ENCODE results near the gene EDC4. TPM values are rescaled to one million over a fixed set of nuclear protein-coding genes. Genes with fewer than 3 reads are reported as not detected.
A peak's percentile ranks its signal among the peaks of the same experiment; 100 is the strongest.

The EDC4 gene
- total RNA-seq, 4 donors from 2014 or later = 36.7 to 62.4 (median 55.6) TPM

- H3K27me3 ChIP-seq = no peaks in the 10 kb centered on the region
- 68 to 78% methylated on average over 15 of the region's 18 CpGs for WGBS, 2 donors
- peaks cover 0 to 16% (median 7%) of the 10 kb centered on the region in 4 donors for H3K4me1 ChIP-seq
- no peak for DNase-seq (ENCODE audit: low spot score in 2 of 2)
- TF ChIP-seq, protein P1, sequence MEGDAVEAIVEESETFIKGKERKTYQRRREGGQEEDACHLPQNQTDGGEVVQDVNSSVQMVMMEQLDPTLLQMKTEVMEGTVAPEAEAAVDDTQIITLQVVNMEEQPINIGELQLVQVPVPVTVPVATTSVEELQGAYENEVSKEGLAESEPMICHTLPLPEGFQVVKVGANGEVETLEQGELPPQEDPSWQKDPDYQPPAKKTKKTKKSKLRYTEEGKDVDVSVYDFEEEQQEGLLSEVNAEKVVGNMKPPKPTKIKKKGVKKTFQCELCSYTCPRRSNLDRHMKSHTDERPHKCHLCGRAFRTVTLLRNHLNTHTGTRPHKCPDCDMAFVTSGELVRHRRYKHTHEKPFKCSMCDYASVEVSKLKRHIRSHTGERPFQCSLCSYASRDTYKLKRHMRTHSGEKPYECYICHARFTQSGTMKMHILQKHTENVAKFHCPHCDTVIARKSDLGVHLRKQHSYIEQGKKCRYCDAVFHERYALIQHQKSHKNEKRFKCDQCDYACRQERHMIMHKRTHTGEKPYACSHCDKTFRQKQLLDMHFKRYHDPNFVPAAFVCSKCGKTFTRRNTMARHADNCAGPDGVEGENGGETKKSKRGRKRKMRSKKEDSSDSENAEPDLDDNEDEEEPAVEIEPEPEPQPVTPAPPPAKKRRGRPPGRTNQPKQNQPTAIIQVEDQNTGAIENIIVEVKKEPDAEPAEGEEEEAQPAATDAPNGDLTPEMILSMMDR (IDR thresholded peaks at IDR 0.05) = no peak
- TF ChIP-seq POLR2A (IDR thresholded peaks at IDR 0.05) (no peak), EP300 (IDR thresholded peaks at IDR 0.05) (no peak)
- H3K9me3 ChIP-seq = no peaks in the 10 kb centered on the region
- H3K4me3 ChIP-seq = no peak overlapping the region
- H3K36me3 ChIP-seq = peaks cover 4 to 85% (median 48%) of the 10 kb centered on the region in 3 donors
- H3K27ac ChIP-seq = peak overlapping the region in 1 of 4 donors; percentile 79
Observed at GRCh38 chr16:67882374-67883145, 9.7 kb downstream of the EDC4 start.

DNA sequence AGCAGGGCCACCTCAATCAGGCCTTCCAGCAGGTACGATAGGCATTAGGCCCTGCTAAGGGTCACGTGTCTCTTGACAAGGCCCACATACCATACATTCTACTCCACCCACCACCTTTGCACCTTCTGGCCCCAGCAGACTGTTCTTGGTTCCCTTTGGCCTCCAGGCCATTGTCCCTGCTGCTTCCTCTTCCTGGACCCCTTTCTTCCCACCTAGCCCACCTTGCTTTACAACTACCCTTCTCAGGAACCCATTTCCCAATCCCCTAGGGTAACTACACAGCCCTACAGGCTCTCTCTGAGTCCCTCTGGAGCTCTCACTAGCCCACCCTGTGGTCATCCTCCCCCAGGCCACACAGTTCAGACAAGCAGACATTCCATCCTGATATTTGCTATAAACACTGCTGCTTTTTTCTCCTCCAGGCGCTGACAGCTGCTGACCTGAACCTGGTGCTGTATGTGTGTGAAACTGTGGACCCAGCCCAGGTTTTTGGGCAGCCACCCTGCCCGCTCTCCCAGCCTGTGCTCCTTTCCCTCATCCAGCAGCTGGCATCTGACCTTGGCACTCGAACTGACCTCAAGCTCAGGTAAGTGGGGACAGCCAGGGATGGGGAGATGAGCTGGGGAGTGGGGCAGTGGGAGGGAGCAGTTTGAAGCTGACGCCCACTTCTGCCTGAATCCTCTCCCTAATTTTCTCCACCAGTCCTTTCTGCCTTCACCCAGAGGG is 10.5 kb downstream of the EDC4 start:
- H3K27ac ChIP-seq = peak overlapping the region in 1 of 4 donors; percentile 79

DNA sequence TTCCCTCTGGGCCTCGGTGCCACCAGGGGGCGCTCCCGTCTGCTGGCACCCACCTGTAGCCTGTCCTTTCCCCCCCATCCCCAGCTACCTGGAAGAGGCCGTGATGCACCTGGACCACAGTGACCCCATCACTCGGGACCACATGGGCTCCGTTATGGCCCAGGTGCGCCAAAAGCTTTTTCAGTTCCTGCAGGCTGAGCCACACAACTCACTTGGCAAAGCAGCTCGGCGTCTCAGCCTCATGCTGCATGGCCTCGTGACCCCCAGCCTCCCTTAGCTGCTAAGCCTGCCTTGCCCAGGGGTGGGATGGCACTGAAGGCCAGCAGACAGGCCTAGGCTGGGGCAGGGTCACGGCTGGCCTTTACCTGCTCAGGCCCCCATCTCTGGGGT is 11.0 kb downstream of the EDC4 start:
- WGBS, 2 donors = 55 to 56% methylated on average over 11 of the region's 11 CpGs
- H3K27me3 ChIP-seq = no peaks in the 10 kb centered on the region
- H3K36me3 ChIP-seq = peaks cover 4 to 72% (median 35%) of the 10 kb centered on the region in 3 donors
- H3K4me3 ChIP-seq = no peak overlapping the region
- no peaks in the 10 kb centered on the region for H3K9me3 ChIP-seq
- TF ChIP-seq, protein P1 (IDR thresholded peaks at IDR 0.05) = peak; percentile 75 to 92 (median 84)
- TF ChIP-seq POLR2A (IDR thresholded peaks at IDR 0.05) = no peak
- H3K27ac ChIP-seq = peak overlapping the region; percentile 60 to 79 (median 68)
- peak; percentile 43 to 61 for DNase-seq (ENCODE audit: low spot score in 2 of 2)
- H3K4me1 ChIP-seq = peaks cover 0 to 16% (median 7%) of the 10 kb centered on the region in 4 donors

More for the DNA sequence above, 10.5 kb downstream of the EDC4 start:
- H3K36me3 ChIP-seq = peaks cover 4 to 77% (median 41%) of the 10 kb centered on the region in 3 donors
- TF ChIP-seq, protein P1 (IDR thresholded peaks at IDR 0.05) = no peak
- TF ChIP-seq POLR2A (IDR thresholded peaks at IDR 0.05) (no peak), EP300 (IDR thresholded peaks at IDR 0.05) (no peak)
- H3K4me1 ChIP-seq = peaks cover 0 to 16% (median 7%) of the 10 kb centered on the region in 4 donors
- no peaks in the 10 kb centered on the region for H3K9me3 ChIP-seq
- no peak for DNase-seq (ENCODE audit: low spot score in 2 of 2)
- no peaks in the 10 kb centered on the region for H3K27me3 ChIP-seq
- 64 to 75% methylated on average over 6 of the region's 6 CpGs for WGBS, 2 donors
- no peak overlapping the region for H3K4me3 ChIP-seq

- H3K4me3 ChIP-seq = peak within 1 kb of the TSS in 1 of 4 donors; percentile 28
- TF ChIP-seq POLR2A (IDR thresholded peaks at IDR 0.05) (peak in 1 of 2 donors; percentile 53), EP300 (IDR thresholded peaks at IDR 0.05) (peak; percentile 46 to 49)
- TF ChIP-seq, protein P1 (IDR thresholded peaks at IDR 0.05) = no peak
- peak within 1 kb of the TSS; percentile 60 to 79 (median 68) for H3K27ac ChIP-seq
- H3K36me3 ChIP-seq = peaks cover 4 to 63% (median 27%) of the 10 kb centered on the region in 3 donors
- H3K9me3 ChIP-seq = no peaks in the 10 kb centered on the region
- DNase-seq (ENCODE audit: low spot score in 2 of 2) = peak; percentile 86 to 89
- H3K27me3 ChIP-seq = no peaks in the 10 kb centered on the region
- H3K4me1 ChIP-seq = peaks cover 0 to 16% (median 7%) of the 10 kb centered on the region in 4 donors
- WGBS, 2 donors = 16 to 24% methylated on average over 19 to 22 of the region's 22 CpGs
Observed at GRCh38 chr16:67884684-67885083, 11.8 kb downstream of the EDC4 start, which contains the start of gene NRN1L. NRN1L (plus strand) TSS chr16:67884885; CDS start chr16:67884904, 19 bp downstream.

Measured in tibial nerve (tissue), 4 donors.